Cardiac ventricle fibroblast (primary cell): ENCODE measurements around the gene CC2D1A. TPM values are rescaled to one million over a fixed set of nuclear protein-coding genes. Genes with fewer than 3 reads are reported as not detected.

Experiments used
- total RNA-seq: library from RNA; depleted of rRNA; stranded (reverse); fragments of >200 nt; gene quantifications from 2 replicates; pipeline ENCODE4 v1.2.3, GENCODE V29; 2015

The CC2D1A gene
- 14.4 and 20.3 TPM in 2 replicates for total RNA-seq

DNA sequence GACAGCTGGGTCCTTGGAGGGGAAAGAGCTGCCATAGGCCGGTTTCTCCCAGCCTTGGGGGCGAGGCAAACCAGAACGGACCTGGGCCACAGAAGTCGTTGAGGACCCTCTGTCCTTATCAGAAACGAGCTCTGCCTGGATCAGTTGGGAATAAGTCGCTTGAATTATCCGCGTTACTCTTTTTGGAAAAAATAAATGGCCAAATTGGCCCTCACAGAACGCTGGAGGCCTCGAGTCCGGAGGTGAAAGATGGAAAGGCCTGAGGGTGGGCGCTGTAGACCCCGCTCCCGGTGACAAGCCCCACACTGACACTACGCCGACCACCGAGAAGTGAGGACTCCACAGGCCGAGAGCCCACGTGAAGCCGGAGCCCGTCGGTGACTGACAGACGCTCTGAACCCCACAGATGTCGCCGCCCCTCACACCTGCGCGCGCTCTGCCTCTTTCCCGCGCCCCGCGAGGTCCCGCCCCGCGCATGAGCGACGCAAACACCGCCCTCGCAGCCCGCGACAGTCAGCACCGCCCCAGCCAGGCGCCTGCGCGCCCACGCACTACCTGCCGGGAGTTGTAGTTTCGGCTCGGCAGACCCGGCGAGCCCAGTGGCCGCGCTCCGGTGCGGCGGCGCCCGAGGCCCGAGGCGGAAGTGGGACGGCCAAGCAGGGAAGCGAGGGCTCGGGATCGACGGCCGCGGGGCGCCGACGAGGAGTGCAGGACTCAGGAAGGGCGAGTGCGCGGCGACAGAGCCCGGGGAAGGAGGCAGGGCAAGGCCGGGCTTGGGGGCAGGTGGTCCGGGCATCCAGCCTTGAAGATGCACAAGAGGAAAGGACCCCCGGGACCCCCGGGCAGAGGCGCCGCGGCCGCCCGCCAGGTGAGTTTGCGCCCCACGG is at the start of gene CC2D1A, which contains the start of gene BRME1:
CC2D1A (plus strand) TSS at position 568 of the 887 bp plus-strand sequence; CDS start at position 809, 241 bp downstream.
BRME1 (minus strand) TSS at position 484 of the 887 bp plus-strand sequence. CDS start 1,225 bp downstream, outside the sequence.

DNA sequence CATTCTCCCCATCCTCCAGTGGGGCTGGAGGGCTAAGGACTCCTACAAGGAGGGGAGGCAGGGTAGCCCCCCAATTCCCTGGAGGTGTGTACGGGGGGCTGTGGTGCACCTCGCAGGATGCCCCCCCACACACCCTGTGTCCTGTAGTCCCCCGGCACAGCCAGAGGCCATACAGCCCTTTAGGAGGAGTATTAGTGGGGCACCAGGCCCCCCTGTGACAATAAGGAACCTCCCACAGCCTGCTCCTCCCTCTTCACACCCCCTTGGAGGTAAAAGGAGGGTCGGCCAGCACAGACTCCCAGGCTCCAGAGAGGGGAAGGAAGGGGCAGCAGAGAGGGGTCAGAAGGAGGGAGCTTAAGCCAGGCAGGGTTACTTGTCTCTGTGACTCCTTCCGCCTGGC is 29.2 kb upstream of the CC2D1A start, which contains the start of gene NANOS3:
NANOS3 (plus strand) TSS at position 301 of the 400 bp plus-strand sequence. CDS start 115 bp downstream, outside the sequence.

DNA sequence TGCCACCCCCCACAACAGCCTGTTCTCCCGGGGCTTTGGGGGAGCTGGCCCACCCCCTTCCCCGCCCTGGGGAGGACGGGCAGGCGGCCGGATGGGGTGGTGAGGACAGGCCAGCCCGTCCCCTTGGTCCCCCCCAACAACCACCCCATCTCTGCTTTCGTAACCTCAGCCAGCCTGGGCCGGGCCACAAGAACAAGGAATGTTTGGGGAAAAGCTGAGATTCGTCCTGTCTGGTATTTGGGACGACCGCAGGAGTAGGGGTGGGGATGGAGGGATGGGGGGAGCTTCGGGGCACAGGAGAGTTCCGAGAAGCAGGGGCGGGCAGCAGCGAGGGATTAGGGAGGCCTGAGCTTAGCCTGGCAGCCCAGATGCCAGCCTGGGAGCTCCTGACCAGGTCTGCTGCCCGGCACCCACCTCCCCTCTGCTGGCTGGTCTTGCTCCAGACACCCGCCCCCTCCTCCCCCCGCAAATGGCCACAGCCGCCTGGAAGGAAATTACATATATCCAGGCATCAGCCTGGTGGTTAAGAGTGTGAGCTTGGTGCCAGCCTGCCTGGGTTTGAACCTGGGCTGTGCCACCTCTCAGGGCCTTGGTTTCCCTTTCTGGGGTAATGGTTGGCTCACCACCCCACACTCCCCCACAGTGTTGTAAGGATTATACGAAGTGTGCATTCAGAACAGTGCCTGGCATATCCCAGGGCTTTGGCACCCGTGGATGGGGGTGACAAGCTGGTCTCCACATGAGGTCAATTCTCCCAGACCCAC is 32.5 kb downstream of the CC2D1A start, which contains the start of gene PODNL1:
PODNL1 (minus strand) TSS at position 117 of the 764 bp plus-strand sequence. CDS start 236 bp downstream, outside the sequence.

DNA sequence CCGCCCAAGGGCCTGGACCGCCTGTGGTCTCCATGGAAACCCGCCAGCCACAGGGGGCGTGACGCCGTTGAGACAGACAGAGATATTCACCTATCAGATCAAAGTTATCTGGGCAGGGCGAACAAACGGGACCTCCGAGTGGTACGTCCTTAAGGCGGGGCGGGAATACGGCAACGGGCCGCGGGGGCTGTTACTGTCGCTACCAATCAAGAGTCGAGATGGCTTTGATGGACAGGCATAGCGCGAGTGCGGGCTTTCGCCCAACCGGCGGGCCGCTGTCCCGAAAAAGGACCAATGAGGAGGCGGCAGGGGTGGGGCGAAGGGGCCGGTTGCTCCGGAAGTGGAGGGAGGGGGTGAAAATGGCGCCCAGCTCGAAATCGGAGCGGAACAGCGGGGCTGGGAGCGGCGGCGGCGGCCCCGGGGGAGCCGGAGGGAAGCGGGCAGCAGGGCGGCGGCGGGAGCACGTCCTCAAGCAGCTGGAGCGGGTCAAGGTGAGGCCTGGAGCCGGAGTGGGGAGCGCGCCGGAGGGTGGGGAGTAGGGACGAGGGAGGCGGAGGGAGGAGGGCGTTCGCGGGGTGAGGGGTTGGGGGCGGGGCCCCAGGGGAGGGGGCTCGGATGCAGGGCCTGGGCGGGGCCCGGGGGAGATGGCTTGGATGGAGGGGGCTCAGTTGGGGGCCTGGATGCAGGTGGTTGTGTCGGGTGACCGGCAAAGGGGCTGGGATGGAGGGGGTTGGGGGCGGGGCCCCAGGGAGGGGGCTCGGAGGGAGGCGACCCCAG is 46.3 kb downstream of the CC2D1A start, which contains the start of gene DCAF15:
DCAF15 (plus strand) TSS at position 356 of the 777 bp plus-strand sequence; CDS start at position 360, 4 bp downstream.

Other genes starting within 250 kb of the CC2D1A start
- 26.4 and 27.4 TPM in 2 replicates for gene MRI1, start 141.7 kb upstream of the CC2D1A start, total RNA-seq
- 223 and 292 TPM in 2 replicates for gene C19orf53, start 131.7 kb upstream of the CC2D1A start, total RNA-seq
- gene ZSWIM4, start 110.8 kb upstream of the CC2D1A start, total RNA-seq: 4.2 and 4.9 TPM in 2 replicates
- gene NANOS3, start 29.1 kb upstream of the CC2D1A start, total RNA-seq: not detected in 2 replicates
- 0.19 and 0.20 TPM in 2 replicates for gene BRME1, start 84 bp upstream of the CC2D1A start, total RNA-seq
- 5.7 and 8.3 TPM in 2 replicates for gene PODNL1, start 32.2 kb downstream of the CC2D1A start, total RNA-seq
- gene DCAF15, start 46.3 kb downstream of the CC2D1A start, total RNA-seq: 8.2 and 9.0 TPM in 2 replicates
- 3.9 and 4.5 TPM in 2 replicates for gene RFX1, start 100.1 kb downstream of the CC2D1A start, total RNA-seq
- not detected in 2 replicates for gene RLN3, start 121.9 kb downstream of the CC2D1A start, total RNA-seq
- gene IL27RA, start 125.6 kb downstream of the CC2D1A start, total RNA-seq: 1.9 and 3.2 TPM in 2 replicates
- gene PALM3, start 155.9 kb downstream of the CC2D1A start, total RNA-seq: 0.37 TPM in 1 of 2 replicates, not detected in the other
- gene MISP3, start 166.6 kb downstream of the CC2D1A start, total RNA-seq: 1.4 and 1.8 TPM in 2 replicates
- not detected in 2 replicates for gene C19orf67, start 179.6 kb downstream of the CC2D1A start, total RNA-seq
- 38.7 and 44.5 TPM in 2 replicates for gene SAMD1, start 184.6 kb downstream of the CC2D1A start, total RNA-seq
- 77.6 and 82.4 TPM in 2 replicates for gene PRKACA, start 211.6 kb downstream of the CC2D1A start, total RNA-seq
- 3.7 and 6.3 TPM in 2 replicates for gene ASF1B, start 230.4 kb downstream of the CC2D1A start, total RNA-seq